Stromal cell of bone marrow (primary cell): Measurements from ENCODE around the gene OVCA2.

ENCODE experiments used
- DNase-seq: peaks from one replicate; pipeline ENCODE4 v3.0.0-alpha.2; 2012; ENCODE audit warnings: low read depth

The OVCA2 gene

GRCh38 chr17:2054512-2055291, 12.9 kb downstream of the OVCA2 start, which contains the start of gene HIC1:
TSS of gene HIC1 (plus strand) at chr17:2055103. CDS start at chr17:2056691, 1,588 bp downstream.
- DNase-seq = no peak

- DNase-seq = no peak
Measured at GRCh38 chr17:2055292-2056205, 13.7 kb downstream of the OVCA2 start.

GRCh38 chr17:2056206-2057174, 14.7 kb downstream of the OVCA2 start:
- no peak for DNase-seq

GRCh38 chr17:2057175-2057759, 15.4 kb downstream of the OVCA2 start:
- no peak for DNase-seq

- no peak for DNase-seq
Measured at GRCh38 chr17:2057760-2058585, 16.2 kb downstream of the OVCA2 start.

- DNase-seq = no peak
Measured at GRCh38 chr17:2058586-2059546, 17.0 kb downstream of the OVCA2 start.

- no peak for DNase-seq
Measured at GRCh38 chr17:2059547-2060384, 17.9 kb downstream of the OVCA2 start.

GRCh38 chr17:2060385-2060658, 18.5 kb downstream of the OVCA2 start:
- DNase-seq = no peak

- DNase-seq = no peak
Measured at GRCh38 chr17:2060681-2061440, 19.0 kb downstream of the OVCA2 start.

- no peak for DNase-seq
Measured at GRCh38 chr17:2061441-2061958, 19.7 kb downstream of the OVCA2 start.

- DNase-seq = no peak
Measured at GRCh38 chr17:2062571-2063183, 20.9 kb downstream of the OVCA2 start.

- no peak for DNase-seq
Measured at GRCh38 chr17:2063261-2064146, 21.7 kb downstream of the OVCA2 start.

- no peak for DNase-seq
Measured at GRCh38 chr17:2064147-2064489, 22.3 kb downstream of the OVCA2 start.

- DNase-seq = no peak
Measured at GRCh38 chr17:2064520-2064971, 22.7 kb downstream of the OVCA2 start.

GRCh38 chr17:2064980-2065785, 23.4 kb downstream of the OVCA2 start:
- no peak for DNase-seq
